ENCODE measurements around the gene ARHGAP40. TPM values are rescaled to one million over a fixed set of nuclear protein-coding genes. Genes with fewer than 3 reads are reported as not detected.

The ARHGAP40 gene
- total and polyA plus RNA-seq, 2 donors (not counting 3 experiments of a cell fraction or from before 2014, with no cell fraction given): 0.18 to 0.20 TPM

- no peaks in the 10 kb centered on the region for H3K36me3 ChIP-seq (ENCODE audit: control insufficient read depth in 2 of 2, extremely low read depth in 1 of 2, insufficient read depth in 2 of 2, low read length in 2 of 2)
- intact Hi-C loops (cut with micrococcal nuclease): no loop called here
Observed at GRCh38 chr20:38603286-38603685, 1.7 kb downstream of the ARHGAP40 start.

More at GRCh38 chr20:38603286-38603685, 1.7 kb downstream of the ARHGAP40 start:
- H3K27me3 ChIP-seq (ENCODE audit: control insufficient read depth in 2 of 2, insufficient read depth in 2 of 2, low read length in 2 of 2): peaks cover 0 to 3% of the 10 kb centered on the region in 2 experiments
- no peak overlapping the region for H3K9ac ChIP-seq (replicated peaks; ENCODE audit: extremely low read depth, insufficient read depth, low read length)
- H3K79me2 ChIP-seq (ENCODE audit: control insufficient read depth, insufficient read depth, low read length): no peaks in the 10 kb centered on the region
- no peak overlapping the region for H2AFZ ChIP-seq (ENCODE audit: low read depth, low read length)
- CTCF ChIA-PET: interaction anchor here (1.6 kb wide), 1 partner anchor 11 kb away, joined by 3 read pairs; no protein-coding TSS in a partner anchor
- no peak overlapping the region for H3K27ac ChIP-seq (ENCODE audit: insufficient read depth, low read depth, low read length)
- dilution Hi-C loops (cut with MboI; ENCODE audit: extremely low pct_ligation_motif_present, low sequenced_read_pairs): no loop called here
- no peaks in the 10 kb centered on the region for H3K9me1 ChIP-seq (replicated peaks; ENCODE audit: control insufficient read depth, extremely low read depth, insufficient read depth, low read length)
- BruUV-seq (replicated peaks): no TSS peak
- no peaks in the 10 kb centered on the region for H4K20me1 ChIP-seq (replicated peaks; ENCODE audit: control insufficient read depth, extremely low read depth, insufficient read depth, low read length)
- no peak for DNase-seq (ENCODE audit: low read depth, low spot score)
- no peak overlapping the region for H3K4me3 ChIP-seq (replicated peaks in 1 of 3; ENCODE audit: insufficient read depth in 1 of 3, low read depth in 1 of 3, low read length in 3 of 3)
- TF ChIP-seq MAX (IDR thresholded peaks at IDR 0.05; ENCODE audit: insufficient read depth, insufficient read length) (no peak), MYC (IDR thresholded peaks at IDR 0.05; ENCODE audit: low read depth, low read length) (no peak), POLR2A (IDR thresholded peaks at IDR 0.05; ENCODE audit: low read depth, low read length) (no peak), CTCF (IDR thresholded peaks at IDR 0.05; ENCODE audit: extremely low read depth in 1 of 2, insufficient read depth in 1 of 2, low read depth in 1 of 2, low read length in 2 of 2) (no peak), JUN (IDR thresholded peaks at IDR 0.05; ENCODE audit: borderline replicate concordance, insufficient read depth, insufficient read length, low read depth) (no peak), POLR2AphosphoS5 (IDR thresholded peaks at IDR 0.05; ENCODE audit: insufficient read depth, low read depth, low read length) (no peak), GATA2 (IDR thresholded peaks at IDR 0.05; ENCODE audit: insufficient read depth, insufficient read length, low read depth, low read length) (no peak), FOS (IDR thresholded peaks at IDR 0.05; ENCODE audit: borderline replicate concordance, insufficient read depth, low read length) (no peak), EZH2 (IDR thresholded peaks at IDR 0.05; ENCODE audit: borderline replicate concordance, low read depth, low read length, severe bottlenecking) (no peak)
- POLR2A ChIA-PET: no interaction called here
- no peak overlapping the region for H3K4me2 ChIP-seq (ENCODE audit: insufficient read depth, low read length)
- H3K9me3 ChIP-seq (replicated peaks; ENCODE audit: control insufficient read depth, insufficient read depth, low read length): no peaks in the 10 kb centered on the region
- H3K4me1 ChIP-seq (ENCODE audit: control insufficient read depth, extremely low read depth, insufficient read depth, low read length): peaks cover 19% of the 10 kb centered on the region
- FAIRE-seq: no peak

Measured in endothelial cell of umbilical vein (primary cell).